Fibroblast of lung (primary cell): ENCODE measurements around the gene DVL3. TPM values are rescaled to one million over a fixed set of nuclear protein-coding genes. Genes with fewer than 3 reads are reported as not detected.

Source experiments
- DNase-seq, 2 donors: peaks; one replicate each; pipeline versions ENCODE4 v3.0.0 to v3.0.0-alpha.2; 2010; ENCODE audit warnings: low read depth in 2 of 2
- H2AFZ ChIP-seq: 2 replicates; pipeline ENCODE4 v1.5.1; 2012; ENCODE audit warnings: low read length, control low read depth, inconsistent platforms
- H3K27ac ChIP-seq: 2 replicates; pipeline ENCODE4 v1.5.1; 2011; ENCODE audit warnings: low read length, control low read depth; ENCODE audit not compliant: insufficient read depth
- H3K27me3 ChIP-seq: 2 replicates; pipeline ENCODE4 v1.5.1; 2011; ENCODE audit warnings: mild to moderate bottlenecking, low read length; ENCODE audit not compliant: control insufficient read depth, insufficient read depth
- H3K36me3 ChIP-seq: 2 replicates; pipeline ENCODE4 v1.5.1; 2011; ENCODE audit warnings: low read length; ENCODE audit not compliant: control insufficient read depth, insufficient read depth
- H3K4me1 ChIP-seq: 2 replicates; pipeline ENCODE4 v1.5.1; 2011; ENCODE audit warnings: low read length; ENCODE audit not compliant: control insufficient read depth, insufficient read depth; ENCODE audit errors: extremely low read depth
- H3K4me2 ChIP-seq: 2 replicates; pipeline ENCODE4 v1.5.1; 2011; ENCODE audit warnings: low read length, control low read depth; ENCODE audit not compliant: insufficient read depth; ENCODE audit errors: extremely low read depth
- H3K4me3 ChIP-seq, 4 experiments: fragments of 200-600 bp in 1 of 4; sonication (generic) in 1 of 4; replicated peaks in 1 of 4; 2 replicates each; pipeline ENCODE4 v1.5.1; 2011 to 2016; ENCODE audit warnings: low read length in 4 of 4, low read depth in 3 of 4, mild to moderate bottlenecking in 3 of 4, control low read depth in 2 of 4, inconsistent platforms in 1 of 4, mixed read lengths in 1 of 4; ENCODE audit not compliant: insufficient read depth in 1 of 4; ENCODE audit errors: control extremely low read depth in 1 of 4
- H3K79me2 ChIP-seq: 2 replicates; pipeline ENCODE4 v1.5.1; 2012; ENCODE audit warnings: mild to moderate bottlenecking, low read length, inconsistent platforms; ENCODE audit not compliant: control insufficient read depth, insufficient read depth
- H3K9ac ChIP-seq: 2 replicates; pipeline ENCODE4 v1.5.1; 2011; ENCODE audit warnings: mild to moderate bottlenecking, low read length, control low read depth; ENCODE audit not compliant: insufficient read depth
- H3K9me3 ChIP-seq: 2 replicates; pipeline ENCODE4 v1.5.1; 2012; ENCODE audit warnings: low read depth, low read length; ENCODE audit not compliant: control insufficient read depth, insufficient read depth
- H4K20me1 ChIP-seq: 2 replicates; pipeline ENCODE4 v1.5.1; 2011; ENCODE audit warnings: low read length; ENCODE audit not compliant: control insufficient read depth, insufficient read depth; ENCODE audit errors: extremely low read depth
- EZH2 ChIP-seq: IDR thresholded peaks from 2 replicates; pipeline ENCODE4 v1.5.1; 2012; ENCODE audit warnings: low read length, control low read depth, mild to moderate bottlenecking; ENCODE audit errors: missing control alignments
- polyA plus RNA-seq, 2 donors: library from polyadenylated mRNA; depleted of rRNA in 1 of 2; stranded (reverse) in 1 of 2; unstranded in 1 of 2; fragments of >200 nt; gene quantifications; 2 replicates each; pipeline ENCODE4 v1.2.1, GENCODE V29; 2011 to 2012; ENCODE audit warnings: missing spikeins in 1 of 2
- total RNA-seq: library from RNA; depleted of rRNA; stranded (reverse); fragments of >200 nt; gene quantifications from 2 replicates; pipeline ENCODE4 v1.2.1, GENCODE V29; 2014
- TF ChIP-seq, protein P1 (sequence below), 2 donors: IDR thresholded peaks in 1 of 2; conservative IDR thresholded peaks in 1 of 2; 1 replicate in 1 of 2; 2 replicates in 1 of 2; pipeline ENCODE4 v1.5.1; 2011 to 2012; ENCODE audit warnings: low read length in 2 of 2, control low read depth in 1 of 2, inconsistent platforms in 1 of 2, low read depth in 1 of 2, mild to moderate bottlenecking in 1 of 2

The DVL3 gene
- total and polyA plus RNA-seq, 2 donors (not counting 1 experiment from before 2014, with no cell fraction given), result 19.8 to 33.7 TPM

DNA sequence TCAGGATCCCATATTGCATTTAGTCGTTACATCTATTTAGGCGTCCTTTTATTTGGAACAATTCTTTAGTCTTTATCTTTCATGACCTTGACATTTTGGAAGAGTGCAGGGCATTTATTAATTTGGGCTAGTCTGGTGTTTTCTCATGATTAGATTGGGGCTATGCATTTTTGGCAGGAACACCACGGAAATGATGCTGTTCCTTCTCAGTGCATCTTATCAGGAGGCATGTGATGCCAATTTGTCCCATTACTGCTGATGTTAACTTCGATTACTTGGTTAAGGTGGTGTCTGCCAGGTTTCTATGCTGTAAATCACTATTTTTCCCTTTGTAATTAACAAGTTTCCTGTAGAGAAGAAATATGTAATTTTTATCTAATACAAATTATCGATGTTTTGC is 56.1 kb downstream of the DVL3 start:
- no peak for TF ChIP-seq EZH2
- TF ChIP-seq, protein P1, sequence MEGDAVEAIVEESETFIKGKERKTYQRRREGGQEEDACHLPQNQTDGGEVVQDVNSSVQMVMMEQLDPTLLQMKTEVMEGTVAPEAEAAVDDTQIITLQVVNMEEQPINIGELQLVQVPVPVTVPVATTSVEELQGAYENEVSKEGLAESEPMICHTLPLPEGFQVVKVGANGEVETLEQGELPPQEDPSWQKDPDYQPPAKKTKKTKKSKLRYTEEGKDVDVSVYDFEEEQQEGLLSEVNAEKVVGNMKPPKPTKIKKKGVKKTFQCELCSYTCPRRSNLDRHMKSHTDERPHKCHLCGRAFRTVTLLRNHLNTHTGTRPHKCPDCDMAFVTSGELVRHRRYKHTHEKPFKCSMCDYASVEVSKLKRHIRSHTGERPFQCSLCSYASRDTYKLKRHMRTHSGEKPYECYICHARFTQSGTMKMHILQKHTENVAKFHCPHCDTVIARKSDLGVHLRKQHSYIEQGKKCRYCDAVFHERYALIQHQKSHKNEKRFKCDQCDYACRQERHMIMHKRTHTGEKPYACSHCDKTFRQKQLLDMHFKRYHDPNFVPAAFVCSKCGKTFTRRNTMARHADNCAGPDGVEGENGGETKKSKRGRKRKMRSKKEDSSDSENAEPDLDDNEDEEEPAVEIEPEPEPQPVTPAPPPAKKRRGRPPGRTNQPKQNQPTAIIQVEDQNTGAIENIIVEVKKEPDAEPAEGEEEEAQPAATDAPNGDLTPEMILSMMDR (conservative IDR thresholded peaks at IDR 0.05 in 1 of 2, IDR thresholded peaks at IDR 0.05 in 1 of 2; ENCODE audit: low read depth in 1 of 2, low read length in 2 of 2), result no peak
- Histone ChIP-seq H3K9ac (no peak overlapping the region), H3K4me2 (no peak overlapping the region), H3K79me2 (no peaks in the 10 kb centered on the region), H4K20me1 (no peaks in the 10 kb centered on the region), H3K36me3 (no peaks in the 10 kb centered on the region), H2AFZ (no peak overlapping the region), H3K9me3 (no peaks in the 10 kb centered on the region), H3K4me3 (no peak overlapping the region), H3K27ac (no peak overlapping the region), H3K27me3 (no peaks in the 10 kb centered on the region), H3K4me1 (no peaks in the 10 kb centered on the region)
- no peak for DNase-seq

DNA sequence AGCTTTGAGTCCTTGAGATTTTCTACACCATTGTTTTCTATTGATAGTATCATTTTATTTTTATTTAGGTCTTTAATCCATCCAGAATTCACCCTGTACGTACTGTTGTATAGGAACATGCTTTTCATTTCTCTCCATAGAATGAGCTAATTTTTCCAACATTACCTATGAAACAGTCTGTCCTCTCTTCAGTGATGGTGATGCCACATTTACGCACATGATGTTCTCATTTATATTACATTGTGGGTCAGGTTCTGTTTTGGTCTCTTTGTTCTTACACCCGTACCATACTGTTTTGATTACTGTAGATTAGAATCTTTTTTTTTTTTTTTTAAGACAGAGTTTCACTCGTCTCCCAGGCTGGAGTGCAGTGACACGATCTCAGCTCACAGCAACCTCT is 56.5 kb downstream of the DVL3 start:
- Histone ChIP-seq H2AFZ (no peak overlapping the region), H3K27ac (no peak overlapping the region), H3K9me3 (no peaks in the 10 kb centered on the region), H3K36me3 (no peaks in the 10 kb centered on the region), H4K20me1 (no peaks in the 10 kb centered on the region), H3K4me1 (no peaks in the 10 kb centered on the region), H3K4me3 (no peak overlapping the region), H3K27me3 (no peaks in the 10 kb centered on the region), H3K9ac (no peak overlapping the region), H3K4me2 (no peak overlapping the region), H3K79me2 (no peaks in the 10 kb centered on the region)
- no peak for DNase-seq
- TF ChIP-seq, protein P1 (conservative IDR thresholded peaks at IDR 0.05 in 1 of 2, IDR thresholded peaks at IDR 0.05 in 1 of 2; ENCODE audit: low read depth in 1 of 2, low read length in 2 of 2), result no peak
- TF ChIP-seq EZH2, result no peak

DNA sequence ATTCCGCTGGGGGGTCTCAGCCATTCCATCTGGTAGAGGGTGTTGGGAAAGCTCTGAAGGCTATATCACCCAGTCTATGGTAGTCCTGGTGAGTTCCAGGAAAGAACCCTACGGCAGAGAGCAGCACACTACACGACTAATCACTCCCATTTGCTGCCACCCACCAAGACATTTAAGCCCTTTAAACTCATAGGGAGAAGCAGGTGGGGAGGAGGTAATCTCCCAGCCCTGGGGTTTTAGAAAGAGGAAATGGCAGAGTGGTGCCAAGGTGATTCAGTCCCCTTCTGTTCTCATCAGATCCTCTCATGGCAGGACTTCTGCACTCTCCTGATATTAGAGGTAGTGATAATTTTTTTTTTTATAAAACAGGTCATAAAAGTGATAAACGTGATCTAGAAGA is 63.6 kb downstream of the DVL3 start:
- Histone ChIP-seq H3K9ac (no peak overlapping the region), H4K20me1 (no peaks in the 10 kb centered on the region), H3K27ac (no peak overlapping the region), H3K4me3 (no peak overlapping the region), H3K4me2 (no peak overlapping the region), H3K27me3 (no peaks in the 10 kb centered on the region), H2AFZ (no peak overlapping the region), H3K36me3 (no peaks in the 10 kb centered on the region), H3K79me2 (no peaks in the 10 kb centered on the region), H3K4me1 (no peaks in the 10 kb centered on the region), H3K9me3 (no peaks in the 10 kb centered on the region)
- DNase-seq, result no peak
- TF ChIP-seq, protein P1 (conservative IDR thresholded peaks at IDR 0.05 in 1 of 2, IDR thresholded peaks at IDR 0.05 in 1 of 2; ENCODE audit: low read depth in 1 of 2, low read length in 2 of 2), result no peak
- TF ChIP-seq EZH2, result no peak
